HFF-Myc (cell line): ENCODE results near the gene TRIM3.

Experiments
- DNase-seq: peaks from one replicate; pipeline ENCODE4 v3.0.0-alpha.2; 2011; ENCODE audit warnings: low read depth; ENCODE audit errors: extremely low read depth
- H3K4me3 ChIP-seq: replicated peaks from 2 replicates; pipeline ENCODE4 v1.5.1; 2011; ENCODE audit warnings: low read depth, mild to moderate bottlenecking, control low read depth, low read length
- CTCF ChIP-seq: IDR thresholded peaks from 2 replicates; pipeline ENCODE4 v1.5.1; 2012; ENCODE audit warnings: mild to moderate bottlenecking, low read depth, low read length, control low read depth; ENCODE audit errors: missing control alignments

The TRIM3 gene

GRCh38 chr11:6414874-6415328, 58.8 kb downstream of the TRIM3 start:
- DNase-seq = no peak
- TF ChIP-seq CTCF = no peak
- no peak overlapping the region for H3K4me3 ChIP-seq

GRCh38 chr11:6413791-6414201, 59.9 kb downstream of the TRIM3 start:
- H3K4me3 ChIP-seq = no peak overlapping the region
- no peak for DNase-seq
- TF ChIP-seq CTCF = no peak

- TF ChIP-seq CTCF = no peak
- no peak for DNase-seq
- no peak overlapping the region for H3K4me3 ChIP-seq
Measured at GRCh38 chr11:6411594-6412031, 62.1 kb downstream of the TRIM3 start.

DNA sequence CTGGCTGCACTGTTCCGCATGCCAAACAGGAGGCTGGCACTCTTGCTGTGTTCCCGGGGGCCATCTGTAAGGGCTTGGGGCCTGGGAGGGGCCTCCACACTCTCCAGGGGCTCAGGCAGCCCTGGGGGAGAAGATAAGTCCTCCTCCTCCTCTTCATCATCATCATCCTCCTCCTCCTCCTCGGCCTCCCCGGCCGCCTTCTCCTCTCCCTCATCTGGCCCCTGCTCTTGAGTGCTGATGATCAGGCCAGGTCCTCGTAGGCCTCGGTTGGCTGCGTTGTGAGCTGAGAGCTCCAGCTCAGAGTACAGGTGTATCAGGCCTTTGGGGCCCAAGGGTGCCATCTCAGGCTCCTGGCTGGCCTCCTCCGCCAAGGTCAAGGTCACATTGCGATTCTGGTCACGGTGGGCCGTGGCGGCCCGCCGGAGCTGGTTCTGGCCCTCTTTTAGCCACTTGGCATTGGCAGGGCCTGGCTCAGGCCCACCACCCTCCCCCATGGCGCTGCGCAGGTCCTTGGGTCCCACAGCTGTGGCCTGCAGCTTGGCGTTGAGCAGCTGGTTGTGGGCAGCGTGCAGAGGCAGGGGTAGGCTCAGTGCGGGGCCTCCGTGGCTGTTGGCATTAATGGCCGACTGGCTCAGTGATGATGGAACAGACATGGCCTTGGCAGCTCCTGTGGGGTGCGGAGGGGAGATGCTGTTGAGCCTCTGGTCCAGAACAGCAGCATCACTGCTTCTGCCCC, 62.9 kb downstream of the TRIM3 start:
- DNase-seq = no peak
- TF ChIP-seq CTCF = no peak
- H3K4me3 ChIP-seq = no peak overlapping the region

DNA sequence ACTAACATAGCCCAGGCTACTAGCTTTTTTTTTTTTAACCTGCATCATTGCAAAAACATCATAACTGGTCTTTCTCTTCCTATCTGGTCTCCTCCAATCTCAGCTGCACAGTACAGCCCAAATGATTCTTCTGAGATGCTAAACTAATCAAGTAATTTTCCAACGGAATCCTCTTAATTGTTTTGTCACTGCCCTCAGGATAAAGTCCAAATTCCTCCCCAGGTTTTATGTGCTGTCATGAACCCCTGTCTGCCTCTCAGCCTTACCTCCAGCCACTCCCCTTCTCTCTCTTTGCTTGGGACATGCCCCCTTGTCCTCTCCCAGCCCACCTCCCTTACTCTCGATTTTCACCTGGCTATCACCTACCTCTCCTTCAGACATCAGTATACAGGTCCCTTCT, 67.4 kb downstream of the TRIM3 start:
- TF ChIP-seq CTCF = no peak
- DNase-seq = no peak

GRCh38 chr11:6405846-6406245, 67.9 kb downstream of the TRIM3 start:
- no peak for TF ChIP-seq CTCF
- no peak overlapping the region for H3K4me3 ChIP-seq
- DNase-seq = no peak

More for the DNA sequence above, 67.4 kb downstream of the TRIM3 start:
- H3K4me3 ChIP-seq = no peak overlapping the region
